HG03575 (cell line): ENCODE measurements around the gene DPYSL4.
"Not testable (repeated sequence)": the region's sequence is repeated elsewhere in the genome, so short reads cannot be mapped to it uniquely, and the experiment has no call there.

Experiments used
- ATAC-seq: cut with Tn5 transposase; IDR thresholded peaks from one replicate; pipeline ENCODE4 v1.9.1; 2021; ENCODE audit not compliant: unreplicated experiment, insufficient number of reproducible peaks, low FRiP score; ENCODE audit errors: extremely low read depth

The DPYSL4 gene

GRCh38 chr10:132148261-132149251, 38.2 kb upstream of the DPYSL4 start:
- no peak for ATAC-seq

- no peak for ATAC-seq
Measured at GRCh38 chr10:132149271-132149670, 37.5 kb upstream of the DPYSL4 start.

- no peak for ATAC-seq
Measured at GRCh38 chr10:132149917-132150316, 36.8 kb upstream of the DPYSL4 start.

- ATAC-seq: no peak
Measured at GRCh38 chr10:132150777-132151176, 36.0 kb upstream of the DPYSL4 start.

GRCh38 chr10:132151286-132151950, 35.3 kb upstream of the DPYSL4 start:
- ATAC-seq: no peak

- ATAC-seq: no peak
Measured at GRCh38 chr10:132151951-132152505, 34.7 kb upstream of the DPYSL4 start.

- no peak for ATAC-seq
Measured at GRCh38 chr10:132152896-132153580, 33.7 kb upstream of the DPYSL4 start.

GRCh38 chr10:132153616-132154217, 33.0 kb upstream of the DPYSL4 start:
- no peak for ATAC-seq

- ATAC-seq: no peak
Measured at GRCh38 chr10:132154440-132154839, 32.3 kb upstream of the DPYSL4 start.

GRCh38 chr10:132154931-132155330, 31.8 kb upstream of the DPYSL4 start:
- ATAC-seq: no peak

- ATAC-seq: no peak
Measured at GRCh38 chr10:132155723-132156381, 30.9 kb upstream of the DPYSL4 start.

- ATAC-seq: no peak
Measured at GRCh38 chr10:132156382-132156781, 30.4 kb upstream of the DPYSL4 start.

GRCh38 chr10:132157101-132157500, 29.6 kb upstream of the DPYSL4 start:
- no peak for ATAC-seq

GRCh38 chr10:132158122-132158741, 28.5 kb upstream of the DPYSL4 start:
- ATAC-seq: no peak

- no peak for ATAC-seq
Measured at GRCh38 chr10:132158823-132159222, 27.9 kb upstream of the DPYSL4 start.

- not testable (repeated sequence) for ATAC-seq
Measured at GRCh38 chr10:132159302-132160230, 27.2 kb upstream of the DPYSL4 start.

GRCh38 chr10:132160231-132160630, 26.5 kb upstream of the DPYSL4 start:
- ATAC-seq: not testable (repeated sequence)
